WI38 (cell line): ENCODE data around the gene SLAMF6.
"Not testable (repeated sequence)": the region's sequence is repeated elsewhere in the genome, so short reads cannot be mapped to it uniquely, and the experiment has no call there.

Experiments
- H3K4me3 ChIP-seq: 2 replicates; pipeline ENCODE4 v1.5.1; 2011; ENCODE audit warnings: low read depth, mild to moderate bottlenecking, control low read depth, low read length
- TF ChIP-seq, protein P1 (sequence below): IDR thresholded peaks from 2 replicates; pipeline ENCODE4 v1.5.1; 2012; ENCODE audit warnings: low read depth, mild to moderate bottlenecking, control low read depth, low read length

SLAMF6 gene

GRCh38 chr1:160486453-160486852 lies 36.6 kb downstream of the SLAMF6 start:
- TF ChIP-seq, protein P1, sequence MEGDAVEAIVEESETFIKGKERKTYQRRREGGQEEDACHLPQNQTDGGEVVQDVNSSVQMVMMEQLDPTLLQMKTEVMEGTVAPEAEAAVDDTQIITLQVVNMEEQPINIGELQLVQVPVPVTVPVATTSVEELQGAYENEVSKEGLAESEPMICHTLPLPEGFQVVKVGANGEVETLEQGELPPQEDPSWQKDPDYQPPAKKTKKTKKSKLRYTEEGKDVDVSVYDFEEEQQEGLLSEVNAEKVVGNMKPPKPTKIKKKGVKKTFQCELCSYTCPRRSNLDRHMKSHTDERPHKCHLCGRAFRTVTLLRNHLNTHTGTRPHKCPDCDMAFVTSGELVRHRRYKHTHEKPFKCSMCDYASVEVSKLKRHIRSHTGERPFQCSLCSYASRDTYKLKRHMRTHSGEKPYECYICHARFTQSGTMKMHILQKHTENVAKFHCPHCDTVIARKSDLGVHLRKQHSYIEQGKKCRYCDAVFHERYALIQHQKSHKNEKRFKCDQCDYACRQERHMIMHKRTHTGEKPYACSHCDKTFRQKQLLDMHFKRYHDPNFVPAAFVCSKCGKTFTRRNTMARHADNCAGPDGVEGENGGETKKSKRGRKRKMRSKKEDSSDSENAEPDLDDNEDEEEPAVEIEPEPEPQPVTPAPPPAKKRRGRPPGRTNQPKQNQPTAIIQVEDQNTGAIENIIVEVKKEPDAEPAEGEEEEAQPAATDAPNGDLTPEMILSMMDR, result no peak

GRCh38 chr1:160483505-160484185 lies 39.4 kb downstream of the SLAMF6 start:
- H3K4me3 ChIP-seq, result no peak overlapping the region
- TF ChIP-seq, protein P1, result no peak

More at GRCh38 chr1:160486453-160486852, 36.6 kb downstream of the SLAMF6 start:
- H3K4me3 ChIP-seq, result no peak overlapping the region

DNA sequence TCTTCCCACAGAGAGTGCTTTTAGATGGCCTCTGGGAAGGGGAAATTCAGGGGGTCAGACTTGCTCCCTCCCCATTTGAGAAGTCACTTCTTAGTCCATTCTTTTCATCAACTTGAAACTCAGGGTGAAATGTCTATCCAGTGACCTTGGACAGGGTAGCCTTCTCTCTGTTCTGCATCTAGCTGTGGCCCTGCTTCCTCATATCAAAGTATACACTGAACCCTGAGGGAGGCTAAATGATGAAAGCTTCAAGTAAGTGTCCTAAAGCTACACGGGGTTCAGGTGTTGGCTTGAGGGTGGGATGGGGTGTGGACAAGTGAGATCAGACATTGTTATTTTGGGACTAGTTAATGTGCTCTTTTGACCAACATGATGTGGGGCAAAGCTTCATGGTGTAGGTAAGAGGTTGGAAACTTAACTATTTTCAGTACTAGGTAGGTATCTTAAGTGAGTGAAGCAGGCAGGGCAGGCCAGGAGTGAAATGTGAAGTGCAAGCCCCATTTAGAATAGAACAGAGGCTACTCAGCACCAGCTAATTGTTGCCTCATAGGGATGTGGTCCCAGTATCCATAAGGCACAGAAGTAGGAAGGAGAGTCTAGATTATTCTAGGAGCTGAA lies 41.0 kb downstream of the SLAMF6 start:
- H3K4me3 ChIP-seq, result no peak overlapping the region
- TF ChIP-seq, protein P1, result no peak

GRCh38 chr1:160480781-160481180 lies 42.3 kb downstream of the SLAMF6 start:
- not testable (repeated sequence) for H3K4me3 ChIP-seq

- H3K4me3 ChIP-seq, result not testable (repeated sequence)
These were observed 44.0 kb downstream of the SLAMF6 start for GRCh38 chr1:160479091-160479490.

- TF ChIP-seq, protein P1, result no peak
- H3K4me3 ChIP-seq, result no peak overlapping the region
These were observed 48.4 kb downstream of the SLAMF6 start for GRCh38 chr1:160474392-160475242.

DNA sequence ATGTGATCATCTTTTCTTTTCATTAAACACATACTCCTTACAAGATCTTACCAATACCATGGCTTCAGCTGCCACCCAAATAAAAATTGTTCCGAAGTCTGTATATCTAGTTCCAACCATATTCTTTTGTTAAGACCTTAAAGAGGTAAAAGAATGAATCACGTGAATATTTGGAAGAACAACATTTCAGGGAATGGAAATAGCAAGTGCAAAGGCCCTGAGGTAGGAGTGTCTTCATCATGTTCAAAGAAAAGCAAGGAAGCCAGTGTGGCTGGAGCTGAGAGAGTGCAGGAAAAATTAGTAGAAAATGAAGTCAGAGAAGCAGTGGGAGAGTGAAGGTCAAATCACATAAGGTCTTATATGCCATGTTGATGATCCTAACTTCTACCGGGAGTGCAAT lies 50.9 kb downstream of the SLAMF6 start:
- TF ChIP-seq, protein P1, result no peak
- H3K4me3 ChIP-seq, result no peak overlapping the region

GRCh38 chr1:160471253-160471652 lies 51.8 kb downstream of the SLAMF6 start:
- TF ChIP-seq, protein P1, result no peak

More at GRCh38 chr1:160471253-160471652, 51.8 kb downstream of the SLAMF6 start:
- H3K4me3 ChIP-seq, result no peak overlapping the region
